Measurements from ENCODE around the gene SLC15A5.

The SLC15A5 gene

GRCh38 chr12:16269946-16270345 lies 7.5 kb downstream of the SLC15A5 start:
- no peak overlapping the region for H3K27ac ChIP-seq
- TF ChIP-seq CTCF (conservative IDR thresholded peaks at IDR 0.05) (no peak), ZFX (IDR thresholded peaks at IDR 0.05) (no peak)

GRCh38 chr12:16266085-16266484 lies 11.4 kb downstream of the SLC15A5 start:
- TF ChIP-seq ZFX (IDR thresholded peaks at IDR 0.05), result no peak
- TF ChIP-seq CTCF (conservative IDR thresholded peaks at IDR 0.05), result no peak
- no peak overlapping the region for H3K27ac ChIP-seq

- H3K27ac ChIP-seq, result no peak overlapping the region
- TF ChIP-seq ZFX (IDR thresholded peaks at IDR 0.05) (no peak), CTCF (conservative IDR thresholded peaks at IDR 0.05) (no peak)
These were observed 15.5 kb downstream of the SLC15A5 start for GRCh38 chr12:16261944-16262475.

- H3K27ac ChIP-seq, result no peak overlapping the region
- no peak for TF ChIP-seq ZFX (IDR thresholded peaks at IDR 0.05)
These were observed 17.3 kb downstream of the SLC15A5 start for GRCh38 chr12:16260206-16260605.

- H3K27ac ChIP-seq, result no peak overlapping the region
- TF ChIP-seq CTCF (conservative IDR thresholded peaks at IDR 0.05) (no peak), ZFX (IDR thresholded peaks at IDR 0.05) (no peak)
These were observed 18.5 kb downstream of the SLC15A5 start for GRCh38 chr12:16258963-16259362.

- TF ChIP-seq ZFX (IDR thresholded peaks at IDR 0.05) (no peak), CTCF (conservative IDR thresholded peaks at IDR 0.05) (no peak)
- H3K27ac ChIP-seq, result no peak overlapping the region
These were observed 31.2 kb downstream of the SLC15A5 start for GRCh38 chr12:16246264-16246663.

GRCh38 chr12:16245209-16245608 lies 32.3 kb downstream of the SLC15A5 start:
- H3K27ac ChIP-seq, result no peak overlapping the region
- no peak for TF ChIP-seq ZFX (IDR thresholded peaks at IDR 0.05)
- no peak for TF ChIP-seq CTCF (conservative IDR thresholded peaks at IDR 0.05)
